Measurements from ENCODE around the gene ALLC. TPM values are rescaled to one million over a fixed set of nuclear protein-coding genes. Genes with fewer than 3 reads are reported as not detected.
"Not testable (repeated sequence)": the region's sequence is repeated elsewhere in the genome, so short reads cannot be mapped to it uniquely, and the experiment has no call there.

ALLC gene
- polyA plus RNA-seq, 1 donor, result not detected

GRCh38 chr2:3626118-3626811 lies 31.7 kb upstream of the ALLC start:
- DNase-seq (ENCODE audit: low read depth), result peak; percentile 5

- DNase-seq (ENCODE audit: low read depth), result no peak
These were observed 31.0 kb upstream of the ALLC start for GRCh38 chr2:3626812-3627499.

- no peak for DNase-seq (ENCODE audit: low read depth)
These were observed 30.4 kb upstream of the ALLC start for GRCh38 chr2:3627500-3628100.

GRCh38 chr2:3628241-3628679 lies 29.7 kb upstream of the ALLC start:
- DNase-seq (ENCODE audit: low read depth), result no peak

GRCh38 chr2:3628800-3629199 lies 29.2 kb upstream of the ALLC start:
- DNase-seq (ENCODE audit: low read depth), result no peak

GRCh38 chr2:3630631-3631030 lies 27.4 kb upstream of the ALLC start:
- no peak for DNase-seq (ENCODE audit: low read depth)

- DNase-seq (ENCODE audit: low read depth), result no peak
These were observed 26.7 kb upstream of the ALLC start for GRCh38 chr2:3631161-3631850.

GRCh38 chr2:3631851-3632659 lies 25.9 kb upstream of the ALLC start:
- no peak for DNase-seq (ENCODE audit: low read depth)

GRCh38 chr2:3633089-3633981 lies 24.7 kb upstream of the ALLC start:
- DNase-seq (ENCODE audit: low read depth), result no peak

- no peak for DNase-seq (ENCODE audit: low read depth)
These were observed 23.9 kb upstream of the ALLC start for GRCh38 chr2:3633982-3634595.

- no peak for DNase-seq (ENCODE audit: low read depth)
These were observed 23.3 kb upstream of the ALLC start for GRCh38 chr2:3634596-3635121.

- DNase-seq (ENCODE audit: low read depth), result no peak
These were observed 22.6 kb upstream of the ALLC start for GRCh38 chr2:3635171-3635974.

GRCh38 chr2:3635975-3636327 lies 22.0 kb upstream of the ALLC start:
- DNase-seq (ENCODE audit: low read depth), result not testable (repeated sequence)

- DNase-seq (ENCODE audit: low read depth), result no peak
These were observed 21.3 kb upstream of the ALLC start for GRCh38 chr2:3636586-3637310.

GRCh38 chr2:3637311-3637675 lies 20.7 kb upstream of the ALLC start:
- DNase-seq (ENCODE audit: low read depth), result no peak

GRCh38 chr2:3637692-3638455 lies 20.1 kb upstream of the ALLC start:
- no peak for DNase-seq (ENCODE audit: low read depth)

GRCh38 chr2:3638456-3638810 lies 19.6 kb upstream of the ALLC start:
- no peak for DNase-seq (ENCODE audit: low read depth)
